Activated T-cell treated with anti-CD3 and anti-CD28 coated beads, Interleukin-2, amount 50 U/mL, for 4 hours (primary cell): ENCODE data around the gene LECT2. TPM values are rescaled to one million over a fixed set of nuclear protein-coding genes. Genes with fewer than 3 reads are reported as not detected.

Experiments used
- total RNA-seq, 3 donors: library from RNA; stranded (reverse); gene quantifications; one replicate each; pipeline ENCODE4 v1.2.1, GENCODE V29; 2021

Gene LECT2
- total RNA-seq, 3 donors from 2014 or later, result not detected

Other genes with a start within 250 kb of the LECT2 start
- gene SLC25A48, start 120.3 kb downstream of the LECT2 start, total RNA-seq, result not detected
- gene IL9, start 59.1 kb downstream of the LECT2 start, total RNA-seq, result 100 to 1,000 TPM in 2 of 3 donors, 10 to 100 TPM in 1; 74.3 to 198 (median 134) TPM
- gene TGFBI, start 74.0 kb upstream of the LECT2 start, total RNA-seq, result under 1 TPM; 0.81 to 0.84 (median 0.82) TPM
- 10 to 100 TPM in 1 of 3 donors, 1 to 10 TPM in 2; 3.5 to 10.1 (median 6.0) TPM for gene SMAD5, start 177.9 kb upstream of the LECT2 start, total RNA-seq
- not detected for gene SMIM32, start 238.2 kb upstream of the LECT2 start, total RNA-seq